Loucy (cell line): Measurements from ENCODE around the gene EFNB2.

Source experiments
- CTCF ChIP-seq: fragments of 200-600 bp; sonication (generic); conservative IDR thresholded peaks from 2 replicates; pipeline ENCODE4 v1.5.1; 2014; ENCODE audit warnings: mild to moderate bottlenecking, antibody characterized with exemption, low read length
- EZH2phosphoT487 ChIP-seq: fragments of 200-600 bp; IDR thresholded peaks from 2 replicates; pipeline ENCODE4 v1.6.1; 2018; ENCODE audit warnings: antibody characterized with exemption, mild to moderate bottlenecking, moderate library complexity, borderline replicate concordance

- no peak for TF ChIP-seq CTCF
- TF ChIP-seq EZH2phosphoT487, result no peak
Observed at GRCh38 chr13:106533943-106534638, 1.4 kb downstream of the EFNB2 start.
